ENCODE measurements around the gene CLTCL1.

Gene CLTCL1

DNA sequence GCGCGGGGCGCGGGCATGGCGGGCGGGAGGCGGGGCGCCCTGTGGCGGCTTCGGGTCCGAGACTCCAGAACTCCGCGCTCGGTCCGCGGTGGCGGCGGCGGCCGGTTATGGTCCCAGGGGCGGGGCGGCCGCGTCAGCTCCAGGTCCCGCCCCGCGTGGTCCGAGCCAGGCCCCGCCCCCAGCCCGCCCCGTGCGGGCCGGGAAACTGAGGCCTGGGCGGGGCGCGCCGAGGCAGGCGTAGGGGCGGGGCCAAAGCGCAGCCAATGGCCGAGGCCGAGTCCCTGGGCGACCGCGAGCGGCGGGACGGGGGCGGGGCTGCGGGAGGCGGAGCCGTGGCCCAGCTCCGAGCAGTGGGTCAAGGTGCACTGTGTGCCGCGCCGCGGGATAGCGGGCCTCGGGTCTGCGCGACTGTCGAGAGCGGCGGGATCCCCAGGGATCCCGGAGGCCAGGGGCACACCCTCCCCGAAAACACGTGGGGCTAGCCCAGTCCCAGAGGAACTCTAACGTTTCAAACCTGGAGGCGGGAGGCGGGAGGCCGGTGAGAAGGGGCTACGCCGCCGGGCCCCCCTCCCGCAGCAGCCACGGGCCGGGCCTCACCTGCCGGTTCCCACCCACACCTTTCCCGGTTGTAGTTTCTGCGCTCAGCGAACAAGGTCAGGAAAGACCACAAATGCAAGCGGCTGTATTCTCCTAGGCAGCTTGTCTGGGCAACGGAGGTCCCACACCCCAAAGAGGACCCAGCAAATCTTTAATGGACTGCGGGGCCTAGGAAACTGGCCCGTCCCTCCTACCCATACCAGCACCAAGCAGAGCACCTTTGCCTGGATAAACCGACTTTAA, 112.6 kb downstream of the CLTCL1 start, which contains the start of gene SLC25A1:
SLC25A1 (minus strand) TSS at position 80 of the 840 bp plus-strand sequence; CDS start at position 17, 63 bp downstream.
- Mint-ChIP-seq H3K9me3 (no peaks in the 10 kb centered on the region), H3K27me3 (peaks cover 21% of the 10 kb centered on the region), H3K4me3 (peak within 1 kb of the TSS; percentile 75), H3K4me1 (peaks cover 31% of the 10 kb centered on the region), H3K36me3 (peaks cover 1% of the 10 kb centered on the region), H3K27ac (peak within 1 kb of the TSS; percentile 75)
- CTCF ChIA-PET, result interaction anchor here (1.0 to 1.6 kb wide), 8 partner anchors 11 to 451 kb away, joined by 3 to 9 read pairs (median 4); no protein-coding TSS in a partner anchor
- DNase-seq, result peak; percentile 89

DNA sequence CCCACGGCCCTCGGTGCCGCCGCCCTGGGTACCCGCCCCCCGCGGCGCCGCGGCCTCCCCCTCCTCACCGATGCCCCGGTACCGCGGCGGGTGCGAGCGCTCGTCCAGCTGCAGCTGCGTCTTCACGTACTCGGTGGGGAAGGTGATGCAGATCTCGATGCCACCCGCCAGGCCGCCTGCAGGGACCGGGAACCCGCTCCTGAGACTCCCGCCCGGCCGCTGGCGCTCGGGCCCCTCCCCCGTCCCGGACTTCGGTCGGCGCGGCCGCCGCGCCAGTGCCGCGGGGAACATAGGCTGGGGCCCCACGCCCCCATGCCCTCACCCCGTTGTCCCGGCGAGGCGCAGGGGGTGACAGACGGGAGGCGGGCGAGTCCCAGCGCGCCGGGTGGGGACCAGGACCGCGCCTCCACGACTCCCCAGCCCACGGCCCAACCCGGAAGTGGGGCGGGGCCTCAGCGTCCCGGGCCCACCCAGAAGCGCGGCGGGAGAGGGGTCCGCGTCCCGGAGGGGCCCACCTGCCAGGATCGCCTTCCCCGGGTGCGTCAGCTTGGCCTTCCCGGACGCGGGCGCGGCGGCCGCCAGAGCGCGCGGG, 113.4 kb downstream of the CLTCL1 start:
- Mint-ChIP-seq H3K27me3 (peaks cover 14% of the 10 kb centered on the region), H3K9me3 (no peaks in the 10 kb centered on the region), H3K36me3 (peaks cover 1% of the 10 kb centered on the region), H3K4me3 (peak overlapping the region; percentile 66), H3K4me1 (peaks cover 37% of the 10 kb centered on the region), H3K27ac (no peak overlapping the region)
- CTCF ChIA-PET, result interaction anchor here (1.5 to 1.6 kb wide), 2 partner anchors 71 to 299 kb away, joined by 5 to 6 read pairs; no protein-coding TSS in a partner anchor
- DNase-seq, result peak; percentile 79

DNA sequence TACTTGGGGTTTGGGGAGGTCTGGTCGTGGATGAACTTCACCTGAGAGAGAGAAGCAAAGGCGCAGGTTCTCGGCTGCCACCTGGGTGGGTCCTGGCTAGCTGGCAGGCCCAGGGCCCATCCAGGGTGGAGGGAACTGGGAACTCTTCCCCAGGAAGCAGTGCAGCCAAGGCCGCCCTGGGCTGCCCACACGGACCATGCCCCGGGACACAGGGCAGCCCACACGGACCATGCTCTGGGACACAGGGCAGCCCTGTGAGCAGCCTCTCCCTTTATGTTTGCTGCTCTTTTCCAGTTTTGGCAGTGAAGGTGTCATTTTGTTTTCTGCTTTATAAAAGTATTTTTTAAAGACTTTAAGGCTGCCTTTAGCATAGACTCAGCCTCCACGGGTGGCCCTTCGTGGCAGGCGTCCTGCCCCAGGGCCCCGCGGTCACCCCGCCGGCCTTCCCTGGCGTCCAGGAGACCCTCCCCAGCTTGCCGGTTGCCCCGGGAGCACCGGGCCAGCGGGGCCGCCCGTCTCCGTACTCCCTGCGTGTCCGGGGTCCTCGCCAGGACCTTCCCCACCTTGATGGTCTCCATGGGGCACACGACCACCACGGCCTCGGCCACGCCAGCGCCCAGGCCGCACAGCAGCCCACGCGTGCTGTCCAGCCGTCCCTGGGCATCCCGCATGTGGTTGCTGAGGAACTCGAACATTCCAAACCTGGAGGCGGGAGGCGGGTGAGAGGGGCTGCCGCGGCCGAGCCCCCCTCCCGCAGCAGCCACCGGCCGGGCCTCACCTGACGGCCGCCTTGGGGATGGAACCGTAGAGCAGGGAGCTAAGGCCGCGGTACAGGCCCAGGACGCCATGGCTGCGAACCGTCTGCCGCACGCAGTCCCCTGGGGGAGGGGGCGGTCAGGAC, 114.1 kb downstream of the CLTCL1 start:
- Mint-ChIP-seq H3K27ac (peak overlapping the region; percentile 45), H3K4me1 (peaks cover 41% of the 10 kb centered on the region), H3K4me3 (peak overlapping the region; percentile 66), H3K36me3 (peaks cover 1% of the 10 kb centered on the region), H3K9me3 (no peaks in the 10 kb centered on the region), H3K27me3 (peaks cover 6% of the 10 kb centered on the region)
- CTCF ChIA-PET, result interaction anchor here (1.5 kb wide), 1 partner anchor 300 kb away, joined by 5 read pairs; no protein-coding TSS in a partner anchor
- no peak for DNase-seq

DNA sequence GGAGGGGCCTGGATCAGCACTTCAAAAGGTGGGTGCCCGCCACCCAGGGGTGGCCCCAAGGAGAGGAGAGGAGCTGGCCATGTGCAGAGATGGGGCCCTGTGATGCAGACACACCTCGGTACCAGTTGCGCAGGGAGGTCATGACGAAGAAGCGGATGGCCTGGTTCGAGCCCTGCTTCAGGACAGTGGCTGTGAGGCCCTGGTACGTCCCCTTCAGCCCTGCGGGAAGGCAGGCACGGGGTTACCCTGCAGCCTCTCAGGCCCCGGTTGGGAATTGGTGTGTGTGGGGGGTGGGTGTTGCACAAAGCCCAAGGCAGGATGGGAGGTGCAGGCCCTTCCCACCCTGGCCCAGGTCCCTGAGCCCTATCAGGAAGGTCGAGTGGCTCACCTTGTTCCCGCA, 114.8 kb downstream of the CLTCL1 start:
- no peak overlapping the region for H3K27ac Mint-ChIP-seq
- CTCF ChIA-PET, result no interaction called here
- H3K36me3 Mint-ChIP-seq, result peaks cover 3% of the 10 kb centered on the region
- DNase-seq, result no peak
- peak overlapping the region; percentile 54 for H3K4me3 Mint-ChIP-seq
- H3K27me3 Mint-ChIP-seq, result peaks cover 4% of the 10 kb centered on the region
- no peaks in the 10 kb centered on the region for H3K9me3 Mint-ChIP-seq
- H3K4me1 Mint-ChIP-seq, result peaks cover 40% of the 10 kb centered on the region

DNA sequence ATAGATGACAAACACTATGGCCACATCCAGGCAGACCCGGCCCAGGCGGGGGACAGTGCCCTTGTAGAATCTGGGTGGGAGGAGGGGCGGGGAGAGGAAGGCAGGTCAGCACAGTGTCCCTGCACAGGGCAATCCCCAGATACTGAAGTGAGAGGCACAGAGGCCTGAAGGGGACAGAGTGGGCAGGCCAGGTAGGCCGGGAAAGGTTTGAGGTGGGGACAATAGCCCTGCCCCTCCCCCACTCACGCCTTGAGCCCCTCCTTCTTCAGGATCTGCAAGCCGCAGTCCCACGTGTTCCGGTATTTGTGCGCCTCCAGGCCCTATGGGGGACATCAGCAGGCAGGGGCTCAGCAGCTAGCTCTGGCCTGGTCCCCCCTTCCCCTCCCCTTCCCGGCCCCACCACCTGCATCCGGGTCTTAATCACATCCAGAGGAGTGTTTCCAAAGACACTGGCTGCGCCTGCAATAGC, 115.3 kb downstream of the CLTCL1 start:
- H3K36me3 Mint-ChIP-seq, result peaks cover 3% of the 10 kb centered on the region
- H3K27me3 Mint-ChIP-seq, result peaks cover 7% of the 10 kb centered on the region
- no peaks in the 10 kb centered on the region for H3K9me3 Mint-ChIP-seq
- CTCF ChIA-PET, result no interaction called here
- peaks cover 39% of the 10 kb centered on the region for H3K4me1 Mint-ChIP-seq
- DNase-seq, result no peak
- H3K4me3 Mint-ChIP-seq, result peak overlapping the region; percentile 54
- peak overlapping the region; percentile 77 for H3K27ac Mint-ChIP-seq

DNA sequence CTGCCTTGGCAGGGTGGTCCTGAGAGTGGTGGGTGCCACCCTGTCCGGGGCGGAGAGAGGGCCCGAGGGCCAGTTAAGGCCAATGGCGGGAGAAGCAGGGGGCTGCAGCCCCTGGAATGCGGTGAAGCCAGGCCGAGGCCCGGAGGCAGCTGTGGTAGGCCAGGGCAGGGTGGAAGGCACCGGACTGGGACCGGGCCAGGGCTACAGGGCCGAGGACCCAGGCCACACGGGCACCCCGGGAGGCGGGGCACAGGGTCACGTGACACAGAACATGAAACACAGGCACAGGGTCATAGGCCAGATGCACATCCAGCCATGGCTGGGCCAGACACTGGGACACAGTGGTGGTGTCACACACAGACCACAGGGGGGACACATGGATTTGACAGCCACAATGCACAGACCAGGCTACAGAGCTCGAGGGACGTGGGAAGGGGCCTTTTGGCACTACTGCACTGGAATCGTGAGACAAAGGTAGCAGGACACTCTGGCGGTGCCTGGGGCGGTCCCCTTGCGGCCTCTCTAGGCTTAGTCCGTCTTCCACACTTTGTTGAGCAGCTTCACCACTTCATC, 115.8 kb downstream of the CLTCL1 start:
- H3K27ac Mint-ChIP-seq, result peak overlapping the region; percentile 77
- H3K9me3 Mint-ChIP-seq, result no peaks in the 10 kb centered on the region
- peaks cover 12% of the 10 kb centered on the region for H3K27me3 Mint-ChIP-seq
- H3K36me3 Mint-ChIP-seq, result peaks cover 5% of the 10 kb centered on the region
- DNase-seq, result no peak
- peak overlapping the region; percentile 36 for H3K4me3 Mint-ChIP-seq
- H3K4me1 Mint-ChIP-seq, result peaks cover 40% of the 10 kb centered on the region
- CTCF ChIA-PET, result no interaction called here

DNA sequence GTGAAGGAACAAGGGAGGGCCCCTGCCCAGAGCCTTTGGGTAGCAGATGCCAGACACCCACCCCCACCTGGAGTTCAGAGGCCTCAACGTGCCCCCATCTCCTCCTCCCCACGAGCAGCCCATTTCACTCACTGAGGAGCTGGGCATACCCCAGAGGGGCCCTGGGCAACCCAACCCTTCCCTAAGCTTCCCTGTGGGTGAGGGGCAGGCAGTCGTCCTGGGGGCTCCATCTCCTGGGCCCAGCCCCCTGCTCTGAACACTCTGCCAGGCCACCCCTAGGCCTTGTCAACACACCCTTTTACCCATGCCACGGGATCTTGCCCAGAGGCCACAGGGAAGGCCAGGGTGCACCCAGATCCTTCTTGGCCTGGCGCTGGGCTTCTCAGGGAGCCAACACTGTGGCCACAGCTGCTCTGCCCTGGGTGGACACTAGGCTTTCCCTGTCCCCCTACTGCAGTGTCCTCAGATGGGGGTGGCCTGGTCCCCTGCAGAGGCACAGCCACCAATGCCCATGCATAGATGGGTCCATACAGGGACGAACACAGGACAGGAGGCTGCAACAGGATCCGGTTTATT, 116.4 kb downstream of the CLTCL1 start:
- Mint-ChIP-seq H3K9me3 (no peaks in the 10 kb centered on the region), H3K27ac (no peak overlapping the region), H3K4me3 (no peak overlapping the region), H3K27me3 (peaks cover 18% of the 10 kb centered on the region), H3K36me3 (peaks cover 5% of the 10 kb centered on the region), H3K4me1 (peaks cover 46% of the 10 kb centered on the region)
- CTCF ChIA-PET, result no interaction called here
- no peak for DNase-seq

DNA sequence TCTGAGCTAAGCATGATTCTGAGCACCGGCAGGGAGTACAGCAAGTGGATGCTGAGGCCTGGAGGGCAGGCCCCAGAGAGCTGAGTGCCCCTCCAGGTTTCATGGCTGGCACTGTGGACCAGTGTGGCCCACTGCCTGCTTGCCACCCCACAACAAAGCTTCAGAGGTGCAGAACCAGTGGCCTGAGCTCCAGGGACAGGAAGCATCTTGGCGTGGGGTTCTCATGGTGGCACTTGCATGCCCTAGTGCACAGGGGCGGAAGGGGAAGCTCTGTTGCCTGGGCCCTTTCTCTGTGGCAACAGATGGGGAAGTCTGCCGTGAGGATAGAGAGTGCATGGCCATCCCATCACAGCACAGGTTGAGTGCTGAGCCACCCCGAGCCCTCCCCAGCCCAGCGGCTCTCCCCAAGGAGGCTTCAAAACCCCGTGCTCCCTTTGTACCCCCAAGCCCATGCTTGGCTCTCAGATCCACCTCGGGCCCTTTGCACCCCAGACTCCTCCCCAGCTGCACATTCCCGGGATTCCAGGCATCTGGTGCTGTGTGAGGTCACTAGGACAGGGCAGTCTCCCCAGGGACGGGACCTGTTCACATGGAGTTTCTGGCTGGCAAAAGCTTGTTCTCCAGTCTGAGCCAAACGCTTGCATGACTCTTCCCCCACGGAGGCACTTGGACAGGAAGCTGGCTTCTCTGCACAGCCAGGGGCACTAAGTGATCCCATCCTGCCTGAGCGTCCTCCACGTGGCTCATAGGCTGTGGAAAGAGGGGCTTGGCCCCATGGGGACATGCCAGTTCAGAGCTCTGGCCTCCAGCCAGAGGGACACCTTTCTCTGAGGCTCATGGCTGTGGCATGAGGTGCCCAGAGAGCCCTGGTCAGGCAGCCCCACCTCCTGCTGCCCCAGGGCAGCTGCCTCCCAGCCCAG, 117.2 kb downstream of the CLTCL1 start:
- no peaks in the 10 kb centered on the region for H3K9me3 Mint-ChIP-seq
- peaks cover 5% of the 10 kb centered on the region for H3K36me3 Mint-ChIP-seq
- CTCF ChIA-PET, result no interaction called here
- no peak for DNase-seq
- H3K27ac Mint-ChIP-seq, result peak overlapping the region; percentile 37
- peaks cover 22% of the 10 kb centered on the region for H3K27me3 Mint-ChIP-seq
- peaks cover 46% of the 10 kb centered on the region for H3K4me1 Mint-ChIP-seq
- H3K4me3 Mint-ChIP-seq, result no peak overlapping the region

DNA sequence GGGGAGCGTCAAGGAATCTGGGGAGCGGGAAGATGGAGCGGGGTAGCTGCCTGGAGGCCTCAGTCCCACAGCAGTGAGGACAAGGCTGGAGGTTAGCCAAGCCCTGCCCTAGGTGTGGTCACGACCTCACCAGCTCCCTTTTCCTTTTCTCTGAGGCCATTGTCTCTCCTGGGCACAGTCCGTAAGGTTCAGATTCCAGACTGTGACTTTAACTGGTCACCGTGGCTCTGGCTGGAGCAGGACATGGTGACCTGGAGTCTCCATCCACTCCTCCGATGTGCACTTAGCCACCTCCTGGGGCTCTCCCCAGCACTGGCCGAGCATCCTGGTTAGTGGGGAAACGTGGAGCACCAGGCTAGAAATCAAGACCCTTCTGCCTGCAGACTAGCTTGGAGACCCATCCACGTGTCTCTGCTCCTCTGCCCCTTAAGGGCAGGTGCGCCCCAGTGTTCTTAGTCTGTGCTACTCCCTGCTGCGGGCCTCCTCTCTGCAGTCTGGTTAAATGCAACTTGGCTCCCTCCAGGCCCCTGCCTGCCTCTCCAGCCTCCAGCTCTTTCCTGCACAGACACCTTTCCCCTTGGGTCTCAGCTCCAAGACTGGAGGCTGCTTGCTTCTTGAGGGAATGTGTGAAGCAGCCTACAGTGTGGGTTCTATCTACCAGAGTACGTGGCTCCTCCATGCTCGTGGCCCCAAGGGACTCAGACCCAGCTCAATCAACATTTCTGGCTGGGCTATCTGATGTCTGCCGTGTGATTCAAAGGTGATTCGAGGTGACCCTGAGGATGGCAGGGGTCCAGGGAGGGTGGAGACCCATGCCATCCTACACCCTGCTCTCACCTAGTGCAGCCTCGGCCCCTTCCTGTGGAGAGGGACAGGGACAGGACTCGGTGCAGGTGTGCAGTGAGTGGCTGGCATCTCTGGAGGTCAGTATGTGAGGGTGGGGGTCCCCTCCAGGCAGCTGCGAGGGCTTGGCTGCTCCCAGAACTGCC, 118.2 kb downstream of the CLTCL1 start:
- peaks cover 46% of the 10 kb centered on the region for H3K4me1 Mint-ChIP-seq
- no peaks in the 10 kb centered on the region for H3K9me3 Mint-ChIP-seq
- no peak for DNase-seq
- CTCF ChIA-PET, result no interaction called here
- peak overlapping the region; percentile 96 for H3K4me3 Mint-ChIP-seq
- H3K36me3 Mint-ChIP-seq, result peaks cover 5% of the 10 kb centered on the region
- peaks cover 33% of the 10 kb centered on the region for H3K27me3 Mint-ChIP-seq
- H3K27ac Mint-ChIP-seq, result peak overlapping the region; percentile 47

DNA sequence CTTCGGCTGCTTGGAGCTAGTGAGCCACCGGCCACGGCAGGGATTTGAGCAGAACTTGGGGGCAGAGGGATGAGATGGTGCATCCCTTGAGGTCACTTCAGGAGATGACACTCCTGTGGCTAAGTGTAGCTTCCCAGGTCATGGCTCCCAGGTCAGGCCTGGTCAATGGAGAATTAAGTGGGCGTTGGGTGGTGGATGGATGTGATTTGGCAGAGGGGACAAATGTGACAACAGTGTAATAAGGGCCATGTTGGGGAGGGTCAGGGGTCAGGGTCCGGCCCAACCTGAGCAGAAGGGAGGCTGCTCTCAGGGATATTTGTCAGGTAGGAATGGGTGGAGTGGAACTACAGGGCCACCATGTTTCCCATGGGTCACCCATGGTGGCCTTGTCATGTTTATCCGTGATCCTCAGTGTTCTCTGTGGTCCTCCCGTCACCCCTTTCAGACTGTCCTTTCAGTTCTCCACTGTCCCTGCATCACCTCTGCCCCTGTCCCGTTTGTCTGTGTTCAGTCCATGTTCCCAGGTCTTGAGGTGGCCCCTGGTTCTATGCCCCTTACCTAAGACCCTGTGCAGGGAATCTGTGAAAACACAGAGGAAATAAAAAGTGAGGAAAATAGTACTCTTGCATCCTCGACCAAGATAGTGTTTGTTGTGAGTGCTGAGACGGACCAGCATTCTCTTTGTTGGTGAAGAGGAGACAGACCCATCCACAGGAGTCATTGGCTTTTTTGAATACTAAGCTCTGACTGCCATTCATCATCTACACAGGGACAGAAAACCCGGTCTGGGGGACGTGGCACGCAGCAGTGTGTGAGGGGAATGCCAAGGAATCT, 119.1 kb downstream of the CLTCL1 start:
- CTCF ChIA-PET, result no interaction called here
- Mint-ChIP-seq H3K9me3 (no peaks in the 10 kb centered on the region), H3K27me3 (peaks cover 42% of the 10 kb centered on the region), H3K4me3 (peak overlapping the region; percentile 96), H3K27ac (peak overlapping the region; percentile 86), H3K36me3 (peaks cover 5% of the 10 kb centered on the region), H3K4me1 (peaks cover 46% of the 10 kb centered on the region)
- DNase-seq, result no peak

DNA sequence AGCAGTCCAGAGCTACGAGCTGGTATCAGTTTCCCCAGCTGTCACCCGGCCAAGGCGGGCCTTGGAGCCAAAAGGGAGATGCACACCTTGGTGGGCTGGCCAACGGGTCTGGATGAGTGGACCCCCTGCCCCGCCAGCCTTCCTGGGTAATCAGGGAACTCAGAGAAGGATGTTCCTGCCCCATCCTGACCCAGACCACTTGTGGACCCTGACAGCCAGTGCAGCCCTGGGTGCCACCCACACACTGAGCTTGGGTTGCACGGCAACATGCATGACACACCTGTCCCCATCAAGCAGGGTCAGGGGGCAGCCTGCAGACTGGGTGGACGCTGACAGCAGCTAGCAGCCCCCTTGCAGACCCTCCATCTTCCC, 121.6 kb downstream of the CLTCL1 start:
- no peaks in the 10 kb centered on the region for H3K9me3 Mint-ChIP-seq
- H3K4me3 Mint-ChIP-seq, result peak overlapping the region; percentile 96
- CTCF ChIA-PET, result no interaction called here

More for the DNA sequence above, 121.6 kb downstream of the CLTCL1 start:
- Mint-ChIP-seq H3K36me3 (peaks cover 4% of the 10 kb centered on the region), H3K4me1 (peaks cover 37% of the 10 kb centered on the region), H3K27ac (no peak overlapping the region), H3K27me3 (peaks cover 59% of the 10 kb centered on the region)
- no peak for DNase-seq
